HEK293T (cell line): ENCODE measurements around the gene DLL1.
"Not testable (repeated sequence)": the region's sequence is repeated elsewhere in the genome, so short reads cannot be mapped to it uniquely, and the experiment has no call there.

Experiments used
- CTCF ChIA-PET: fragments of 350-600 bp; formaldehyde crosslinking; extraction: SDS; loops from one replicate; lab custom pipeline; 2021; ENCODE audit warnings: antibody characterized with exemption, inconsistent platforms; lab: Yijun Ruan, JAX
- POLR2A ChIA-PET: fragments of 350-600 bp; formaldehyde crosslinking; extraction: SDS; loops from one replicate; lab custom pipeline; 2020; ENCODE audit warnings: antibody characterized with exemption, inconsistent platforms; lab: Yijun Ruan, JAX
- DNase-seq: peaks from one replicate; pipeline ENCODE4 v3.0.0; 2012; ENCODE audit warnings: mixed read lengths; ENCODE audit errors: extremely low spot score
- ARNT ChIP-seq: fragments of 450-650 bp; IDR thresholded peaks from 2 replicates; pipeline ENCODE4 v1.6.1; 2017; ENCODE audit warnings: mild to moderate bottlenecking
- BHLHE40 ChIP-seq: fragments of 450-650 bp; IDR thresholded peaks from 2 replicates; pipeline ENCODE4 v1.6.1; 2016; ENCODE audit warnings: mild to moderate bottlenecking, moderate library complexity, borderline replicate concordance
- CTBP1 ChIP-seq: fragments of 450-650 bp; IDR thresholded peaks from 2 replicates; pipeline ENCODE4 v1.6.1; 2016; ENCODE audit warnings: borderline replicate concordance
- ELF4 ChIP-seq: fragments of 450-650 bp; IDR thresholded peaks from 2 replicates; pipeline ENCODE4 v1.6.1; 2017; ENCODE audit warnings: antibody characterized with exemption
- FOXA1 ChIP-seq: fragments of 450-650 bp; IDR thresholded peaks from 2 replicates; pipeline ENCODE4 v1.6.1; 2016; ENCODE audit warnings: mild to moderate bottlenecking
- FOXK2 ChIP-seq: fragments of 450-650 bp; IDR thresholded peaks from 2 replicates; pipeline ENCODE4 v1.6.1; 2016; ENCODE audit warnings: mild to moderate bottlenecking
- FOXM1 ChIP-seq: fragments of 450-650 bp; IDR thresholded peaks from 2 replicates; pipeline ENCODE4 v1.6.1; 2017; ENCODE audit warnings: mild to moderate bottlenecking, borderline replicate concordance
- HDGF ChIP-seq: fragments of 450-650 bp; IDR thresholded peaks from 2 replicates; pipeline ENCODE4 v1.6.1; 2017; ENCODE audit warnings: antibody characterized with exemption, borderline replicate concordance
- L3MBTL2 ChIP-seq: fragments of 450-650 bp; conservative IDR thresholded peaks from 2 replicates; pipeline ENCODE4 v1.6.1; 2016; ENCODE audit warnings: mild to moderate bottlenecking
- LEF1 ChIP-seq: fragments of 450-650 bp; IDR thresholded peaks from 2 replicates; pipeline ENCODE4 v1.6.1; 2017; ENCODE audit warnings: mild to moderate bottlenecking, borderline replicate concordance
- NFRKB ChIP-seq: fragments of 450-650 bp; IDR thresholded peaks from 2 replicates; pipeline ENCODE4 v1.6.1; 2016; ENCODE audit warnings: mild to moderate bottlenecking, moderate library complexity
- SP1 ChIP-seq: fragments of 450-650 bp; IDR thresholded peaks from 2 replicates; pipeline ENCODE4 v1.6.1; 2017
- SUZ12 ChIP-seq: fragments of 450-650 bp; IDR thresholded peaks from 2 replicates; pipeline ENCODE4 v1.6.1; 2016; ENCODE audit warnings: mild to moderate bottlenecking
- TARDBP ChIP-seq: fragments of 450-650 bp; IDR thresholded peaks from 2 replicates; pipeline ENCODE4 v1.6.1; 2016
- ZNF384 ChIP-seq: fragments of 450-650 bp; IDR thresholded peaks from 2 replicates; pipeline ENCODE4 v1.6.1; 2016
- TF ChIP-seq, protein P1 (sequence below): fragments of 450-650 bp; IDR thresholded peaks from 2 replicates; pipeline ENCODE4 v1.6.1; 2016

The DLL1 gene

DNA sequence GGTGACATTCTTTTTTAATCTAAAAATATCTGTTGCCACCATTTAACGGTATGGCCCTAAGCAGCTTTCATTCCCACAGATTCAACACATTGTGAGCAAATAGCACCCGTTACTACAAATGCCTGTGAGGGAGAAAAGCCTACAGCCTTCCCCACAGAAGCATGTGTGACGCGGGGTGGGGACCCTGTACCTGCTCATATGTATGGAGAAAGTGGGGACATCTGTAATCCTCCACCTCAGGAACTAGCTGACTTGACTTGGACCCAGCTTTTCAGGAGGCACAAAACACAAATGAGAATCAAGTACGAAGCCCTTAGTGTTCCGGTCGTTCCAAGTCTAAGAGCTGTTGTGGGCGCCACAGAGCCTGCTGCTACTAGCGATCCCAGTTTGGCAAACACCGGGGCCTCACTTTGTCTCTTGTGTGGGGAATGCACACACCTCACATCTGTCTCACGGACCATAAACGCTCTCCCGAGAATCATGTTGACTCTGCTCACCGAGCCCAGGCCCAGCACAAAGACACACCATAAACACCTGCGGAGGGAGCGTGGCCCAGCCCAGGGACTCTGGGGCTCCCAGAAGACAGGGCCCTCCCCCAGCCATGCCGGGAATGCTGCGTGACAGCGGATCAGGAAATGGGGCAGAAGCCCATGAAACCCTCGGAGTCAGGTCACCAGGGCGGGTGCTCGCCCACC, 21.6 kb downstream of the DLL1 start:
- ChIA-PET POLR2A (no interaction called here), CTCF (no interaction called here)
- DNase-seq = no peak
- TF ChIP-seq, protein P1, sequence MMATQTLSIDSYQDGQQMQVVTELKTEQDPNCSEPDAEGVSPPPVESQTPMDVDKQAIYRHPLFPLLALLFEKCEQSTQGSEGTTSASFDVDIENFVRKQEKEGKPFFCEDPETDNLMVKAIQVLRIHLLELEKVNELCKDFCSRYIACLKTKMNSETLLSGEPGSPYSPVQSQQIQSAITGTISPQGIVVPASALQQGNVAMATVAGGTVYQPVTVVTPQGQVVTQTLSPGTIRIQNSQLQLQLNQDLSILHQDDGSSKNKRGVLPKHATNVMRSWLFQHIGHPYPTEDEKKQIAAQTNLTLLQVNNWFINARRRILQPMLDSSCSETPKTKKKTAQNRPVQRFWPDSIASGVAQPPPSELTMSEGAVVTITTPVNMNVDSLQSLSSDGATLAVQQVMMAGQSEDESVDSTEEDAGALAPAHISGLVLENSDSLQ = no peak
- TF ChIP-seq ARNT = no peak

DNA sequence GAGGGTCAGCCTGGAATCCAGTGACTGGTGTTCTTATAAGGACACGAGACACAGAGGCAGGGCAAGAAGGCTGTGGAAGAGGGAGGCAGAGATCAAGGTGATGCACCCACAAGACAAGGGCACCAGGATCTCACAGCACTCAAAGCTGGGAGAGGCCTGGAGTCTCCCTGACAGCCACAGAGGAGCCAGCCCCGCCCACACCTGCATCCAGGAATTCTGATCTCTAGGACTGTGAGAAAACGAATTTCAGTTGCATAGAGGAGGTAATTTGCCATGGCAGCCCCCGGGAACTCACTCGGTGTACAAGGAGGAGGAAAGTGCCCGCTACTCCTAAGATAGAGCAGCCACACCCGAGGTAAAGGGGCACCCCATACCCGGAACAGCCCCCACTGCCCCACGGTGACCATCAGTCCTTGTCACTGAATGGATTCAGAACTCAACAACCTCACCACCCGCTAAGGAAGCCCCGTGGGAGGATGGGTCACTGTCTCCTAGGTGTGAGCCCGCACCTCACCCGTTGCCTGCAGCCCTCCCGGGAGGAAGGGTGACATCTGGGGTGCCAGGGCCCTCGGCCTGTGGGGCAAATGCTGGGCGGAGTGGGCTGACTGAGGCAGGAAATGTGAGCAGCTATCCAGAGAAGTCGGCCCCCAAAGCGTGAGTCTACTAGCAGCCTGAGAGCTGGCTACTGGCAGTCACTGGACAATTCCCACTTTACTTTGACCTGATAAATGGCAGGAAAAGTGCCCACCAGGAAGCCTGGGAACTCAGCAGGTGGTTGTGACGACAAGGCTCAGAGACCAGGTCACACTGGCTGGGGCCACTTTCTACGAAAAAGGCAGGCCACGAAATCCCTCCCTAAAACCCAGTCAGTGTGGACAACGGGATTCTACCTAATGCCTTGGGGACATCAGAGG, 22.4 kb downstream of the DLL1 start:
- TF ChIP-seq, protein P1 = no peak
- TF ChIP-seq FOXA1 = no peak
- no peak for TF ChIP-seq FOXM1
- TF ChIP-seq NFRKB = no peak
- TF ChIP-seq CTBP1 = no peak
- no peak for TF ChIP-seq SUZ12
- TF ChIP-seq ZNF384 = no peak
- no peak for TF ChIP-seq L3MBTL2
- no peak for TF ChIP-seq LEF1
- no peak for TF ChIP-seq TARDBP
- TF ChIP-seq HDGF = no peak
- CTCF ChIA-PET = interaction anchor here (0.8 kb wide), 1 partner anchor 24 kb away, joined by 3 read pairs; no protein-coding TSS in a partner anchor
- POLR2A ChIA-PET = no interaction called here
- DNase-seq = no peak

DNA sequence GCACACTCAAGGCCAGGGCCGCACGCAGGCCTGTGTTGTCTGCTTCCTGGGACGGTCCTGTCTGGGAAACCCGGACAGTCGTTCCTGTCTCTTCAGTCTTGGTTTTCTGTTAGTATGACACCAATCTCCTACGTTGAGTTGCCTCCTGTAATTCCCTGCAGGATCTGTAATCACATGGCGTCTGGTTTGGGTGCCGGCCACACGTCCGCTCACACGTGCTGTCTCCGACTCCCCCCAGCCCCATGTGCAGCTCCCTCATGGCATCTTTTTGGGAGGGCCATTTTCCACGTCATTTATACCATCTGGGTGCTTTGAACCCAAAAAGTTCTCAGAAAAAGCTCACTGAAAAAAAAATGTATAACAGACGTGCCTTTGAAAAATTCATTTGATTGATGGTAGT, 23.2 kb downstream of the DLL1 start:
- POLR2A ChIA-PET = no interaction called here

DNA sequence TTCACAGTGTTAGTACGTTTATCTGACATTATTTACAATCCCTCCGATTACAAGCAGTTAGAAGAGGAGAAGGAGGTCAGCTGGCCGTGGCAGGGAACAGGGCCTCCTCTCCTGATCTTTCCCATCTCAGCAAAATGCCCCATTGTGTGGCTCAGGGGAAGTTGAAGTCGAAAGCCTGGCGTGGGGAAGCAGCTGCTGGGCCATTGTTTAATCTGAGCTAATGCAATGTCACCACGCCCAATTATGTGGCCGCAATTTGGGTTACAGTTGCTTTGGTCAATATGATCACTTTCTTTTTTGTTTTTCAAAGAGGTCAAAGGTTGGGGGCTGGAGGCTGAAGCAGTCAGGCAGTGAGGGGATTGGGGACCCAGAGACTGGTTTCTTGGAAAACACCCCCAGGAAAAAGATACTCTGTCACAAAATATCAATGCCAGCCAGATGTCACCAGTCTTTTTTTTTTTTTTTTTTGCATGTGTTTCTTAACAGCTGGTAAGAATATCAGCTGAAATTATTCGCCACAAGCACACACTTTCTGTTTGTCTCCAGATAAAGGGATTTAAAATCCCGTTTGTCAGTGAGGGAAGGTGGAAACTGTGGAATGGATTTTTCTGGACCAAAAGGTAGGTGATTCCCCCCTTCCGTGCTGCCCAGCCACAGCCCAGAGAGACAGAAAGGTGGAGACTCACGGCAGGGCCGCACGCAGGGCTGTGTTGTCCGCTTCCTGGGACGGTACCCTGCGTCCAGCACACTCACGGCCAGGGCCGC, 24.6 kb downstream of the DLL1 start:
- CTCF ChIA-PET = no interaction called here

More for the DNA sequence above, 23.2 kb downstream of the DLL1 start:
- no peak for DNase-seq
- no peak for TF ChIP-seq BHLHE40
- TF ChIP-seq SUZ12 = no peak
- TF ChIP-seq ZNF384 = no peak
- no peak for TF ChIP-seq ARNT
- TF ChIP-seq FOXA1 = no peak
- no peak for TF ChIP-seq LEF1
- no peak for TF ChIP-seq L3MBTL2
- TF ChIP-seq, protein P1 = no peak
- TF ChIP-seq TARDBP = no peak
- no peak for TF ChIP-seq SP1
- TF ChIP-seq NFRKB = no peak
- CTCF ChIA-PET = interaction anchor here (0.6 to 0.8 kb wide), 2 partner anchors 24 to 398 kb away, joined by 3 read pairs; no protein-coding TSS in a partner anchor

DNA sequence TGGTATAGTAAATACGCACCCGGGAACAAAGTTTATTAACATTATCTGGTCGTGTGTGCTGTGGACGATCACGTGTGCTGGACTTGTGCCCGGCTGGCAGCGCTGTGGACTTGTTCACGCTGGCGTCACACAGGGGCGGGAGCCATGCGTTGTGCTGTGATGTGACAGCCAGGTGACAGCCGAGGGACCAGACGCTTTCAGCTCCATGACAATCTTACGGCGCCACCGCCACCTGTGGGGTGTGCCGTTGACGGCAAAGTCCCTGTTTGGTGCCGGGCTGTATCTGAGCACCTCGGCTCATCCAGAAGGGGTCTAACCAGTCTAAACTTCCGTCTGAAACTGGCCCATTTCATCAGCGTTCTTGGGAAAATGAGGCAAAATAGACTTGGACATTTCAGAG, 25.2 kb downstream of the DLL1 start:
- no peak for DNase-seq

More for the DNA sequence above, 24.6 kb downstream of the DLL1 start:
- no peak for DNase-seq
- TF ChIP-seq FOXA1 = no peak
- no peak for TF ChIP-seq LEF1
- TF ChIP-seq L3MBTL2 = no peak
- TF ChIP-seq SP1 = no peak
- no peak for TF ChIP-seq FOXK2
- TF ChIP-seq BHLHE40 = no peak
- no peak for TF ChIP-seq NFRKB
- TF ChIP-seq ZNF384 = no peak
- no peak for TF ChIP-seq CTBP1
- TF ChIP-seq TARDBP = no peak
- TF ChIP-seq ARNT = no peak
- no peak for TF ChIP-seq ELF4
- no peak for TF ChIP-seq FOXM1
- TF ChIP-seq SUZ12 = no peak
- TF ChIP-seq, protein P1 = no peak
- no peak for TF ChIP-seq HDGF
- POLR2A ChIA-PET = no interaction called here

GRCh38 chr6:170264644-170265043, 26.2 kb downstream of the DLL1 start:
- POLR2A ChIA-PET, CTCF ChIA-PET, DNase-seq: not testable (repeated sequence)

More for the DNA sequence above, 25.2 kb downstream of the DLL1 start:
- ChIA-PET POLR2A (no interaction called here), CTCF (no interaction called here)
- no peak for TF ChIP-seq CTBP1
- no peak for TF ChIP-seq FOXK2
- no peak for TF ChIP-seq FOXA1
- TF ChIP-seq SP1 = no peak
- TF ChIP-seq, protein P1 = no peak
- no peak for TF ChIP-seq BHLHE40
- no peak for TF ChIP-seq SUZ12
- no peak for TF ChIP-seq L3MBTL2
- TF ChIP-seq HDGF = no peak
- no peak for TF ChIP-seq ZNF384
- TF ChIP-seq NFRKB = no peak
- TF ChIP-seq LEF1 = no peak
- no peak for TF ChIP-seq FOXM1
- no peak for TF ChIP-seq ARNT
